Skeletal muscle satellite cell (primary cell): Measurements from ENCODE around the gene PRMT5.

Experiments used
- H3K27me3 ChIP-seq: 2 replicates; pipeline ENCODE4 v1.7.0; 2013; ENCODE audit warnings: low read length; ENCODE audit not compliant: control insufficient read depth, insufficient read depth
- H3K36me3 ChIP-seq: 2 replicates; pipeline ENCODE4 v1.7.0; 2013; ENCODE audit warnings: mild to moderate bottlenecking, control low read depth, low read length; ENCODE audit not compliant: insufficient read depth
- H3K4me1 ChIP-seq: 2 replicates; pipeline ENCODE4 v1.7.0; 2013; ENCODE audit warnings: low read length; ENCODE audit not compliant: control insufficient read depth, insufficient read depth
- H3K4me2 ChIP-seq: 2 replicates; pipeline ENCODE4 v1.7.0; 2013; ENCODE audit warnings: mild to moderate bottlenecking, low read length
- H3K4me3 ChIP-seq: 2 replicates; pipeline ENCODE4 v1.7.0; 2013; ENCODE audit warnings: low read length
- H3K9ac ChIP-seq: 2 replicates; pipeline ENCODE4 v1.7.0; 2013; ENCODE audit warnings: mild to moderate bottlenecking, low read depth, low read length, moderate library complexity
- H3K9me3 ChIP-seq: replicated peaks from 2 replicates; pipeline ENCODE4 v1.7.0; 2013; ENCODE audit warnings: mild to moderate bottlenecking, control low read depth, low read length

The PRMT5 gene

GRCh38 chr14:22882064-22882463 is 47.1 kb downstream of the PRMT5 start:
- peaks cover 27% of the 10 kb centered on the region for H3K36me3 ChIP-seq
- no peak overlapping the region for H3K4me3 ChIP-seq
- H3K4me1 ChIP-seq, result peaks cover 5% of the 10 kb centered on the region
- H3K4me2 ChIP-seq, result no peak overlapping the region
- no peaks in the 10 kb centered on the region for H3K27me3 ChIP-seq
- H3K9me3 ChIP-seq, result no peaks in the 10 kb centered on the region
- no peak overlapping the region for H3K9ac ChIP-seq

DNA sequence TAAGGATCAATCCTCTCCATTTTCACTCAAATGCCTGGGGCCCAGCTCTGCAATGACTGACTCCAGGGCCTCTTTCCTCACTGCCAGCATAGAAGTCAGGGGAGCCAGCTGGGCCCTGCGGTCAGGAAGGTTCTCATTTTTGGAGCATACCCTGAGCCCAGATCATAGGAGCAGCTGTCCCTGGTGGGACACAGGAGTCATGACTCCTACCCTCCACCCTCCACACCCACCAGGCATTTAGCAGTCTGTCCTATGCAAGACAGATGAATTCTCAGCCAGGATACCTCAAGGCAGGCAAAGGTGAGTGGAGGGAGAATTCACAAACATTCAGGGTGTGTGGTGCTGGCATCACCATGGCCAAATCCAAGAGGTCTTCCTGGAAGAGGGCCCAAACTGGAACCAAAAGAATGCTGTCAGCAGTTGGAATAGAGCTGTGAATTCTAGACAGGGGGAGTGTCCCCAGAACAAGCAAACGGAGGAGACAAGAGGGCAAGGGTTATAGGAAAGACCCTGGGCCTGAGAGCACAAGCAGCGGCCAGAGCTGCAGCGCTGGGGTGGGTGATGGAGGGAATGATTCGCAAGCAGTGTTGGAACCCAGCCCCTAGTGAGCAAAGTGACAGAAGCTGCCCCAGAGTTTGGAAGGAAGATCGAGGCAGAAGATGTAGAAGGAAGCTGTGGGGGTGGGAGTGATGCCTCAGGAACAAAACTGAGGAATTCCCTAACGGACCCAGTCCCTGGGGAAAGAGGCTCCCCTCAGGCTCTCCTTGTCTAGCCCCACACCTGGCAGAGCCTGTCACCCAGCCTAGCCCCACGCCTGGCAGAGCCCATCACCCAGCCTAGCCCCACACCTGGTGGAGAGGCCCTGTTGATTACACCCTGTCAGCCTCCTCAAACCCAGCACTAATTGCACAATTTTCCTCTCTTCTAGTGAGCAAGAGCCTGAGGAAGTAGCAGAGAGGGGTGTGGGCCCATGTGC is 50.6 kb downstream of the PRMT5 start:
- no peak overlapping the region for H3K4me3 ChIP-seq
- no peak overlapping the region for H3K4me2 ChIP-seq
- no peaks in the 10 kb centered on the region for H3K4me1 ChIP-seq
- H3K9me3 ChIP-seq, result no peaks in the 10 kb centered on the region
- H3K36me3 ChIP-seq, result peaks cover 60% of the 10 kb centered on the region
- H3K27me3 ChIP-seq, result no peaks in the 10 kb centered on the region
- H3K9ac ChIP-seq, result no peak overlapping the region

DNA sequence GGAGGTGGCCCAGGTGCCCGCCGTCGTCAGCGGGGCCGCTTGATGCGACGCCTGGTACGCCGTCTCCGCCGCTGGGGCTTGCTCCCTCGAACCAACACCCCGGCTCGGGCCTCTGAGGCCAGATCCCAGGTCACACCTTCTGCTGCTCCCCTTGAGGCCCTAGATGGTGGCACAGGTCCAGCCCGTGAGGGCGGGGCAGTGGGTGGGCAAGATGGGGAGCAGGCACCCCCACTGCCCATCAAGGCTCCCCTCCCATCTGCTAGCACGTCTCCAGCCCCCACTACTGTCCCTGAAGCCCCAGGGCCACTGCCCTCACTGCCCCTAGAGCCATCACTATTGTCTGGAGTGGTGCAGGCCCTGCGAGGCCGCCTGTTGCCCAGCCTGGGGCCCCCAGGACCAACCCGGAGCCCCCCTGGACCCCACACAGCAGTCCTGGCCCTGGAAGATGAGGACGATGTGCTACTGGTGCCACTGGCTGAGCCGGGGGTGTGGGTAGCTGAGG is 52.1 kb downstream of the PRMT5 start:
- Histone ChIP-seq H3K4me3 (no peak overlapping the region), H3K9me3 (no peaks in the 10 kb centered on the region), H3K27me3 (no peaks in the 10 kb centered on the region), H3K4me2 (no peak overlapping the region), H3K4me1 (peaks cover 6% of the 10 kb centered on the region), H3K36me3 (peaks cover 60% of the 10 kb centered on the region), H3K9ac (no peak overlapping the region)

- Histone ChIP-seq H3K36me3 (peaks cover 60% of the 10 kb centered on the region), H3K4me2 (no peak overlapping the region), H3K9me3 (no peaks in the 10 kb centered on the region), H3K4me3 (no peak overlapping the region), H3K4me1 (peaks cover 10% of the 10 kb centered on the region), H3K9ac (no peak overlapping the region), H3K27me3 (no peaks in the 10 kb centered on the region)
These were observed 53.3 kb downstream of the PRMT5 start for GRCh38 chr14:22875748-22876319.

DNA sequence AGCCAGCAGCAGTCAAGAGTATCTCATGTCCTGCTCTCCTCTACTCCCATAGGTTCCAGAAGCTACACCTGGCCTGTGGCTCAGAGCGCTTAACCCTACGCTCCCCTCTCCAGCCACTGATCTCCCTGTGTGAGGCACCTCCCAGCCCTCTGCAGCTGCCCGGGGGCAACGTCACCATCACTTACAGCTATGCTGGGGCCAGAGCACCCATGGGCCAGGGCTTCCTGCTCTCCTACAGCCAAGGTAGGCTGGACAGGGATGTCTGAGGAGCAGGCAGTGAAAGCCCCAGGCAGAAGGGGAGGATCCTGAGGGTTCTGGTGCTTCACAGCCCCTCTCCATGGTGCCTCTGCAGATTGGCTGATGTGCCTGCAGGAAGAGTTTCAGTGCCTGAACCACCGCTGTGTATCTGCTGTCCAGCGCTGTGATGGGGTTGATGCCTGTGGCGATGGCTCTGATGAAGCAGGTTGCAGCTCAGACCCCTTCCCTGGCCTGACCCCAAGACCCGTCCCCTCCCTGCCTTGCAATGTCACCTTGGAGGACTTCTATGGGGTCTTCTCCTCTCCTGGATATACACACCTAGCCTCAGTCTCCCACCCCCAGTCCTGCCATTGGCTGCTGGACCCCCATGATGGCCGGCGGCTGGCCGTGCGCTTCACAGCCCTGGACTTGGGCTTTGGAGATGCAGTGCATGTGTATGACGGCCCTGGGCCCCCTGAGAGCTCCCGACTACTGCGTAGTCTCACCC is 54.0 kb downstream of the PRMT5 start:
- Histone ChIP-seq H3K4me3 (no peak overlapping the region), H3K36me3 (peaks cover 60% of the 10 kb centered on the region), H3K4me2 (no peak overlapping the region), H3K27me3 (no peaks in the 10 kb centered on the region), H3K9me3 (no peaks in the 10 kb centered on the region), H3K9ac (no peak overlapping the region), H3K4me1 (peaks cover 16% of the 10 kb centered on the region)

- peak overlapping the region; percentile 96 for H3K4me3 ChIP-seq
- no peaks in the 10 kb centered on the region for H3K27me3 ChIP-seq
- H3K4me1 ChIP-seq, result peaks cover 16% of the 10 kb centered on the region
- H3K9ac ChIP-seq, result peak overlapping the region; percentile 90
- H3K4me2 ChIP-seq, result peak overlapping the region; percentile 96
- H3K36me3 ChIP-seq, result peaks cover 42% of the 10 kb centered on the region
- no peaks in the 10 kb centered on the region for H3K9me3 ChIP-seq
These were observed 56.2 kb downstream of the PRMT5 start for GRCh38 chr14:22872833-22873520.

DNA sequence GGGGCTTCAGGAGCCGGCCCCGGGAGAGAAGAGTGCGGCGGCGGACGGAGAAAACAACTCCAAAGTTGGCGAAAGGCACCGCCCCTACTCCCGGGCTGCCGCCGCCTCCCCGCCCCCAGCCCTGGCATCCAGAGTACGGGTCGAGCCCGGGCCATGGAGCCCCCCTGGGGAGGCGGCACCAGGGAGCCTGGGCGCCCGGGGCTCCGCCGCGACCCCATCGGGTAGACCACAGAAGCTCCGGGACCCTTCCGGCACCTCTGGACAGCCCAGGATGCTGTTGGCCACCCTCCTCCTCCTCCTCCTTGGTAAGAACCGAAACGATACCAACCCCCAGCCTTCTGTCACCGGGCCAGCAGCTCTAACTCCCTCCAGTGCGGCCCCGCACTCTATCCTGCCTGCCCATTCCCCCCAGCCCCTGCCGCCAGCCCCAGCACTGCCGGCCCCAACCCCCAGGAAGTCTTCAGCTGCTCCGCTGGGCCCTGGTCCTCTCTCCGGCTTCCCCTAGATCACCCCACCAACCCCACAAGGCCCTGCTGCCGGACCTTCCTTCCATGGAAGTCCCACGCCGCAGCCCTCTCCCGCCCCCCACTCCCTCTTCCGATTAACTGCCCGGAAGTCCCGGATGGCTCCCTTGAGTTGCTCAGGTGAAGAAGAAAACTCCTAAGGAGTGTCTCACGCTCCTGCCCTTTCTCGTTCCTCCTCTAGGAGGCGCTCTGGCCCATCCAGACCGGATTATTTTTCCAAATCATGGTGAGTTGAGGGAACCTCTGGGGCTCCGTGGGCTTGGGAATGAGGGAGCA is 56.9 kb downstream of the PRMT5 start:
- Histone ChIP-seq H3K36me3 (peaks cover 35% of the 10 kb centered on the region), H3K27me3 (no peaks in the 10 kb centered on the region), H3K4me2 (peak overlapping the region; percentile 96), H3K9me3 (no peaks in the 10 kb centered on the region), H3K4me1 (peaks cover 16% of the 10 kb centered on the region), H3K9ac (peak overlapping the region; percentile 90), H3K4me3 (peak overlapping the region; percentile 96)

DNA sequence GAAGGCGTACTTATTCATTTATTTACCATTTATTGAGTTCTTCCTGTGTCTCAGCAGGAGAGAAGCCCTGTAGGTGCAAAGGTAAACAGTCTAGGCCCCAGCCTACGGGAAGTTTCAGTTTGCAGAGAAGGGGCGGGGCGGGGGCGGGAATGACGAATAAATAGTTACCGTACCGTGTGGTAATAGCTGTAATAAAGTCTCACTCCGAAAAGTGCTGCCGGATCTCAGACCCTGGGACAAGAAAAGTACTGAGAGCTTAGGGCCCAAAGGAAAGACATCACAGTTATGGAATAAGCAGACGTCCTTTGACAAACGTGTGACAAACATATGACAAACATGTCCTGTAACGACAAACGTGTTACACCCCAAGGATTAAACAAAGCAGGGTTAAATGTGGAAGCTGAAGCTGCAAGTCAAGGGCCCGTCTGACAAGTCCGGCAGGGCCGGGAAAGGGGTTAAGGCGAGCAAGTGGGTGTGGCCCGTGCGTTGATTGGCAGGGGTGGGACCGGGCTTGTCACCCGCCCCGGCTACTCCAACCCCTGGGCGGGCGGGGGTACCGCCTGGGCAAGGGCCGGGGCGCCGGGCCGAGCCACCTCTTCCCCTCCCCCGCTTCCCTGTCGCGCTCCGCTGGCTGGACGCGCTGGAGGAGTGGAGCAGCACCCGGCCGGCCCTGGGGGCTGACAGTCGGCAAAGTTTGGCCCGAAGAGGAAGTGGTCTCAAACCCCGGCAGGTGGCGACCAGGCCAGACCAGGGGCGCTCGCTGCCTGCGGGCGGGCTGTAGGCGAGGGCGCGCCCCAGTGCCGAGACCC is 57.7 kb downstream of the PRMT5 start, which contains the start of gene LRP10:
Gene LRP10, plus strand, starts transcription at position 517 of the 809 bp plus-strand sequence. CDS start 564 bp downstream, outside the sequence.
- peak within 1 kb of the TSS; percentile 96 for H3K4me2 ChIP-seq
- H3K9me3 ChIP-seq, result no peaks in the 10 kb centered on the region
- H3K4me3 ChIP-seq, result peak within 1 kb of the TSS; percentile 96
- peaks cover 27% of the 10 kb centered on the region for H3K36me3 ChIP-seq
- peak within 1 kb of the TSS; percentile 90 for H3K9ac ChIP-seq
- H3K4me1 ChIP-seq, result peaks cover 16% of the 10 kb centered on the region
- H3K27me3 ChIP-seq, result no peaks in the 10 kb centered on the region

DNA sequence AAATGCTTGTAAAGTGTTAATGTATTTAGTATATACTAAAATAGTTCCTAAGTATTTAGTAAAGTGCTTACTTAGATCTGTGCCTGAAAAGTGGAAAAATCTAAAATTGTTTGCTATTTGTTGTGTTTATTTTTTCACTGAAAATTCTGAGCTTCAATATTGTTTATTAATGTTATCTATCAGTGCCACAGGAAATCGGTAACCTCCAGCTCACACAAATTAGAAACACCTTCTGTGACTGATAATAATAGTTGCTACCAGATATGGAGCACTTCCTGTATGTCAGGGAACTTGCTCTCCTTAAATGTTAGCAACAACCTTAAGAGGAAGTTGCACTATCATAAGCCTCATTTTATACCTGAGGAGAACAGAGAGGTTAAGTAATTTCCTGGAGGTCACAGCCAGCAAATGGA is 58.4 kb downstream of the PRMT5 start:
- Histone ChIP-seq H3K4me1 (peaks cover 16% of the 10 kb centered on the region), H3K36me3 (peaks cover 20% of the 10 kb centered on the region), H3K9me3 (no peaks in the 10 kb centered on the region), H3K9ac (peak overlapping the region; percentile 90), H3K4me2 (peak overlapping the region; percentile 96), H3K27me3 (no peaks in the 10 kb centered on the region), H3K4me3 (peak overlapping the region; percentile 96)
